GM23338 (cell line): Measurements from ENCODE around the gene HNRNPL. TPM values are rescaled to one million over a fixed set of nuclear protein-coding genes. Genes with fewer than 3 reads are reported as not detected.
A peak's percentile ranks its signal among the peaks of the same experiment; 100 is the strongest.

ENCODE experiments used
- ATAC-seq: fragments of 200-7000 bp; cut with Tn5 transposase; 3 replicates; pipeline ENCODE4 v1.9.1; 2020
- DNase-seq: peaks from one replicate; pipeline ENCODE4 v3.0.0-alpha.2; 2015; ENCODE audit warnings: low spot score
- H2AFZ ChIP-seq: fragments of 200-600 bp; sonication (generic); 2 replicates; pipeline ENCODE4 v1.8.0; 2016; ENCODE audit warnings: antibody characterized with exemption, mild to moderate bottlenecking, moderate library complexity
- H3F3A ChIP-seq: fragments of 200-600 bp; sonication (generic); replicated peaks from 2 replicates; pipeline ENCODE4 v1.8.0; 2017; ENCODE audit warnings: antibody characterized with exemption, mixed run types, low read depth
- H3K27ac ChIP-seq: fragments of 200-600 bp; sonication (generic); 2 replicates; pipeline ENCODE4 v1.6.1; 2016; ENCODE audit warnings: low read depth
- H3K27me3 ChIP-seq: fragments of 200-600 bp; sonication (generic); 2 replicates; pipeline ENCODE4 v1.8.0; 2016; ENCODE audit warnings: mild to moderate bottlenecking, mixed run types, moderate library complexity; ENCODE audit not compliant: insufficient read depth
- H3K36me3 ChIP-seq: fragments of 200-600 bp; sonication (generic); 2 replicates; pipeline ENCODE4 v1.8.0; 2016; ENCODE audit warnings: mild to moderate bottlenecking; ENCODE audit not compliant: insufficient read depth
- H3K4me1 ChIP-seq: fragments of 200-600 bp; sonication (generic); 2 replicates; pipeline ENCODE4 v1.8.0; 2016; ENCODE audit warnings: mild to moderate bottlenecking, moderate library complexity; ENCODE audit not compliant: insufficient read depth
- H3K4me2 ChIP-seq: fragments of 200-600 bp; sonication (generic); 2 replicates; pipeline ENCODE4 v1.7.1; 2017; ENCODE audit warnings: mixed run types
- H3K4me3 ChIP-seq: fragments of 200-600 bp; sonication (generic); 2 replicates; pipeline ENCODE4 v1.6.1; 2016; ENCODE audit warnings: mixed run types
- H3K79me2 ChIP-seq: fragments of 200-600 bp; sonication (generic); replicated peaks from 2 replicates; pipeline ENCODE4 v1.8.0; 2017; ENCODE audit warnings: mild to moderate bottlenecking; ENCODE audit not compliant: insufficient read depth
- H3K9me2 ChIP-seq: fragments of 200-600 bp; sonication (generic); 2 replicates; pipeline ENCODE4 v1.8.0; 2017; ENCODE audit not compliant: insufficient read depth
- H4K20me1 ChIP-seq: fragments of 200-600 bp; sonication (generic); replicated peaks from 2 replicates; pipeline ENCODE4 v1.8.0; 2017; ENCODE audit warnings: mild to moderate bottlenecking; ENCODE audit not compliant: insufficient read depth
- H3K27ac Mint-ChIP-seq: 2 replicates; pipeline ENCODE4 v1.8.0; 2020; ENCODE audit warnings: inconsistent platforms, mild to moderate bottlenecking, moderate library complexity, mixed read lengths
- H3K27me3 Mint-ChIP-seq: 3 replicates; pipeline ENCODE4 v1.8.0; 2022; ENCODE audit warnings: low read depth, mild to moderate bottlenecking, moderate library complexity, mixed read lengths, inconsistent platforms; ENCODE audit not compliant: insufficient read depth, poor library complexity
- H3K36me3 Mint-ChIP-seq: 3 replicates; pipeline ENCODE4 v1.8.0; 2021; ENCODE audit warnings: low read depth, mild to moderate bottlenecking, inconsistent platforms, moderate library complexity, mixed read lengths
- H3K4me1 Mint-ChIP-seq: 3 replicates; pipeline ENCODE4 v1.8.0; 2020; ENCODE audit warnings: mild to moderate bottlenecking, inconsistent platforms, mixed read lengths
- H3K4me3 Mint-ChIP-seq: 3 replicates; pipeline ENCODE4 v1.8.0; 2021; ENCODE audit warnings: moderate library complexity, mild to moderate bottlenecking, inconsistent platforms, mixed read lengths
- H3K9me3 Mint-ChIP-seq: 3 replicates; pipeline ENCODE4 v1.8.0; 2020; ENCODE audit warnings: moderate library complexity, mild to moderate bottlenecking, inconsistent platforms, mixed read lengths
- CREB1 ChIP-seq: fragments of 250-450 bp; sonication (Bioruptor Pico); IDR thresholded peaks from 2 replicates; pipeline ENCODE4 v1.5.0; 2020; ENCODE audit warnings: low read depth, mild to moderate bottlenecking, moderate library complexity
- CTCF ChIP-seq, 2 experiments: fragments of 200-600 bp in 1 of 2; sonication (generic) in 1 of 2; conservative IDR thresholded peaks; 2 replicates each; pipeline versions ENCODE4 v1.5.1 to v1.6.1; 2016 to 2017; ENCODE audit warnings: antibody characterized with exemption in 2 of 2, low read depth in 2 of 2, mild to moderate bottlenecking in 2 of 2, moderate library complexity in 1 of 2
- EZH2phosphoT487 ChIP-seq: fragments of 200-600 bp; sonication (generic); IDR thresholded peaks from one replicate; pipeline ENCODE4 v1.8.1; 2018; ENCODE audit warnings: antibody characterized with exemption; ENCODE audit not compliant: unreplicated experiment
- JUNB ChIP-seq: IDR thresholded peaks from one replicate; pipeline ENCODE4 v1.6.1; 2016; ENCODE audit warnings: antibody characterized with exemption; ENCODE audit not compliant: unreplicated experiment
- NANOG ChIP-seq: IDR thresholded peaks from 2 replicates; pipeline ENCODE4 v1.6.1; 2016; ENCODE audit warnings: antibody characterized with exemption, borderline replicate concordance
- REST ChIP-seq: IDR thresholded peaks from one replicate; pipeline ENCODE4 v1.6.1; 2018; ENCODE audit warnings: antibody characterized with exemption; ENCODE audit not compliant: unreplicated experiment
- STAT1 ChIP-seq: IDR thresholded peaks from one replicate; pipeline ENCODE4 v1.6.1; 2016; ENCODE audit warnings: antibody characterized with exemption; ENCODE audit not compliant: unreplicated experiment
- ZNF114 ChIP-seq: fragments of 250-450 bp; sonication (Bioruptor Pico); IDR thresholded peaks from 2 replicates; pipeline ENCODE4 v1.5.0; 2020; ENCODE audit warnings: mild to moderate bottlenecking, moderate library complexity
- ZNF331 ChIP-seq: fragments of 250-450 bp; sonication (Bioruptor Pico); IDR thresholded peaks from 2 replicates; pipeline ENCODE4 v1.5.0; 2020; ENCODE audit warnings: low read depth, mild to moderate bottlenecking, moderate library complexity
- polyA plus RNA-seq: library from polyadenylated mRNA; unstranded; fragments of >200 nt; fragmentation: Nextera tagmentation; extraction: Ambion mirVana; gene quantifications from 2 replicates; pipeline ENCODE4 v1.2.1, GENCODE V29; 2016
- total RNA-seq: library from RNA; depleted of rRNA; stranded (reverse); fragments of >200 nt; shearing (Covaris generic); gene quantifications from 2 replicates; pipeline ENCODE4 v1.2.3, GENCODE V29; 2014

The HNRNPL gene
- total and polyA plus RNA-seq, 2 experiments from 2014 or later = 580 to 664 TPM

- ATAC-seq = no peak
- peaks cover 8% of the 10 kb centered on the region; the same call in 2 of the 3 replicates for H3K9me3 Mint-ChIP-seq
- H3K27ac Mint-ChIP-seq = peak overlapping the region; percentile 99
- Histone ChIP-seq H3K4me1 (peaks cover 11% of the 10 kb centered on the region; the same call in 1 of the 2 replicates), H3K27ac (peak overlapping the region; percentile 98), H3F3A (peaks cover 56% of the 10 kb centered on the region), H3K9me2 (no peaks in the 10 kb centered on the region), H3K79me2 (peaks cover 58% of the 10 kb centered on the region), H3K4me2 (peak overlapping the region; percentile 95), H2AFZ (no peak overlapping the region), H3K4me3 (peak overlapping the region; percentile 72), H3K27me3 (no peaks in the 10 kb centered on the region), H4K20me1 (peaks cover 45% of the 10 kb centered on the region), H3K36me3 (peaks cover 45% of the 10 kb centered on the region)
- H3K27me3 Mint-ChIP-seq = peaks cover 44% of the 10 kb centered on the region
- TF ChIP-seq REST = no peak
- H3K4me1 Mint-ChIP-seq = peaks cover 34% of the 10 kb centered on the region
- H3K36me3 Mint-ChIP-seq = peaks cover 59% of the 10 kb centered on the region
- DNase-seq = no peak
- peak overlapping the region; percentile 92 for H3K4me3 Mint-ChIP-seq
Observed at GRCh38 chr19:38848299-38849146, 1.3 kb downstream of the HNRNPL start.

GRCh38 chr19:38846097-38846496 lies 3.7 kb downstream of the HNRNPL start:
- H3K4me1 Mint-ChIP-seq = peaks cover 30% of the 10 kb centered on the region
- Histone ChIP-seq H3K4me1 (peaks cover 7% of the 10 kb centered on the region; the same call in 1 of the 2 replicates), H3K27ac (0 out of 2 replicates have a peak overlapping the region, but pooled peaks have one; percentile 98), H3K9me2 (no peaks in the 10 kb centered on the region), H3F3A (peaks cover 60% of the 10 kb centered on the region), H3K36me3 (peaks cover 69% of the 10 kb centered on the region), H3K79me2 (peaks cover 80% of the 10 kb centered on the region), H4K20me1 (peaks cover 57% of the 10 kb centered on the region), H3K4me3 (no peak overlapping the region), H3K4me2 (no peak overlapping the region), H3K27me3 (no peaks in the 10 kb centered on the region), H2AFZ (no peak overlapping the region)
- DNase-seq (no peak), ATAC-seq (no peak)
- peaks cover 81% of the 10 kb centered on the region for H3K36me3 Mint-ChIP-seq
- H3K4me3 Mint-ChIP-seq = no peak overlapping the region; the same call in 2 of the 3 replicates
- peaks cover 5% of the 10 kb centered on the region; the same call in 1 of the 3 replicates for H3K9me3 Mint-ChIP-seq
- no peak overlapping the region; the same call in 1 of the 2 replicates for H3K27ac Mint-ChIP-seq
- peaks cover 36% of the 10 kb centered on the region for H3K27me3 Mint-ChIP-seq
- TF ChIP-seq CREB1 (CRISPR knock-in tag) = no peak
- TF ChIP-seq EZH2phosphoT487 = no peak
- TF ChIP-seq ZNF114 (CRISPR knock-in tag) = no peak
- no peak for TF ChIP-seq JUNB
- no peak for TF ChIP-seq REST
- TF ChIP-seq STAT1 = no peak
- no peak for TF ChIP-seq ZNF331 (CRISPR knock-in tag)
- no peak for TF ChIP-seq NANOG
- no peak for TF ChIP-seq CTCF (conservative IDR thresholded peaks at IDR 0.05; ENCODE audit: low read depth in 2 of 2)
